GM13976 (cell line): ENCODE data around the gene CAPN2.
"Not testable (repeated sequence)": the region's sequence is repeated elsewhere in the genome, so short reads cannot be mapped to it uniquely, and the experiment has no call there.

ENCODE experiments used
- DNase-seq: peaks from one replicate; pipeline ENCODE4 v3.0.0; 2012; ENCODE audit warnings: low spot score
- CTCF ChIP-seq: IDR thresholded peaks from 2 replicates; pipeline ENCODE4 v1.5.1; 2012; ENCODE audit warnings: borderline replicate concordance, mild to moderate bottlenecking; ENCODE audit not compliant: insufficient read depth; ENCODE audit errors: extremely low read depth, missing control alignments, control extremely low read depth
- in situ Hi-C: fragments of 300-500 bp; cut with MboI; formaldehyde crosslinking; loops from one replicate; pipeline ENCODE4 v1.12.0; 2022; ENCODE audit warnings: low sequenced_read_pairs, mixed read lengths, inconsistent platforms; ENCODE audit not compliant: unreplicated experiment

CAPN2 gene

GRCh38 chr1:223802602-223803001 lies 90.3 kb downstream of the CAPN2 start:
- in situ Hi-C loops = loop anchor here (25.0 kb wide), 1 partner anchor 535 kb away; the partner anchor contains the start of gene NVL
- no peak for DNase-seq
- TF ChIP-seq CTCF = no peak

- DNase-seq = no peak
- in situ Hi-C loops = loop anchor here (25.0 kb wide), 1 partner anchor 534 kb away; the partner anchor contains the start of gene NVL
- no peak for TF ChIP-seq CTCF
These were observed 90.9 kb downstream of the CAPN2 start for GRCh38 chr1:223803211-223803610.

GRCh38 chr1:223809905-223810304 lies 97.6 kb downstream of the CAPN2 start:
- in situ Hi-C loops = loop anchor here (25.0 kb wide), 1 partner anchor 527 kb away; the partner anchor contains the start of gene NVL
- not testable (repeated sequence) for DNase-seq

GRCh38 chr1:223810586-223810985 lies 98.2 kb downstream of the CAPN2 start:
- DNase-seq = no peak
- in situ Hi-C loops = loop anchor here (25.0 kb wide), 1 partner anchor 527 kb away; the partner anchor contains the start of gene NVL
- TF ChIP-seq CTCF = no peak

- in situ Hi-C loops = loop anchor here (25.0 kb wide), 1 partner anchor 526 kb away; the partner anchor contains the start of gene NVL
- peak; percentile 29 for DNase-seq
- peak; percentile 18 for TF ChIP-seq CTCF
These were observed 99.3 kb downstream of the CAPN2 start for GRCh38 chr1:223811634-223812101.

GRCh38 chr1:223813645-223814044 lies 101.3 kb downstream of the CAPN2 start:
- in situ Hi-C loops = loop anchor here (25.0 kb wide), 1 partner anchor 524 kb away; the partner anchor contains the start of gene NVL
- TF ChIP-seq CTCF = no peak
- no peak for DNase-seq

- in situ Hi-C loops = loop anchor here (25.0 kb wide), 1 partner anchor 522 kb away; the partner anchor contains the start of gene NVL
- DNase-seq = no peak
- TF ChIP-seq CTCF = no peak
These were observed 102.9 kb downstream of the CAPN2 start for GRCh38 chr1:223815020-223815853.
